ENCODE data around the gene SHISA5. TPM values are rescaled to one million over a fixed set of nuclear protein-coding genes. Genes with fewer than 3 reads are reported as not detected.

The SHISA5 gene
- total and polyA plus RNA-seq, 10 of the 15 experiments (the other 5 are each of a cell fraction or from before 2014, with no cell fraction given): 17.1 to 148 (median 67.3) TPM

- no peak for TF ChIP-seq CUX1 (IDR thresholded peaks at IDR 0.05; ENCODE audit: insufficient replicate concordance, low read depth, low read length)
- peak; percentile 54; the same call in 1 of the 2 replicates for TF ChIP-seq NFIC (IDR thresholded peaks at IDR 0.05; ENCODE audit: low read depth, low read length)
- TF ChIP-seq TBL1XR1 (IDR thresholded peaks at IDR 0.05; ENCODE audit: low read depth, low read length): peak; percentile 94
- TF ChIP-seq HDAC6 (IDR thresholded peaks at IDR 0.05; ENCODE audit: unreplicated experiment): no peak
Observed at GRCh38 chr3:48472923-48473616, 30.9 kb downstream of the SHISA5 start (continued).

GRCh38 chr3:48472673-48472922, 31.4 kb downstream of the SHISA5 start:
- H3K4me1 ChIP-seq (ENCODE audit: control insufficient read depth, insufficient read depth, low read length): peaks cover 35% of the 10 kb centered on the region
- peak overlapping the region; percentile 51 for H2AFZ ChIP-seq (ENCODE audit: control insufficient read depth, low read depth, low read length)
- POLR2A ChIA-PET: interaction anchor here (0.6 to 10.0 kb wide), 13 partner anchors 9 to 1489 kb away, joined by 3 to 91 read pairs (median 5); partner anchors contain the start of genes ATRIP, CCDC51, PFKFB4 and SHISA5
- no peak for FAIRE-seq
- SMC1A ChIA-PET (ENCODE audit: uncharacterized antibody, unreplicated experiment): interaction anchor here (0.6 to 3.4 kb wide), 10 partner anchors 15 to 77 kb away, joined by 3 to 18 read pairs (median 5); partner anchors contain the start of genes CCDC51 and TMA7
- peak overlapping the region; percentile 100 for H3K27ac ChIP-seq (ENCODE audit: control insufficient read depth, insufficient read depth)
- TSS peak; percentile 91 for BruUV-seq (replicated peaks)
- intact Hi-C loops (cut with micrococcal nuclease; ENCODE audit: unreplicated experiment): no loop called here
- RAD21 ChIA-PET (ENCODE audit: unreplicated experiment): interaction anchor here (0.9 to 2.4 kb wide), 12 partner anchors 26 to 232 kb away, joined by 3 to 23 read pairs (median 5); partner anchors contain the start of genes ATRIP, CCDC51, PFKFB4 and TMA7
- ATAC-seq: peak; percentile 34
- in situ Hi-C loops (cut with MboI): no loop called here
- H3K9ac ChIP-seq (ENCODE audit: control insufficient read depth, insufficient read depth, low read length): peak overlapping the region; percentile 99
- no peaks in the 10 kb centered on the region for H3K27me3 ChIP-seq (replicated peaks in 1 of 2; ENCODE audit: control insufficient read depth in 2 of 2, insufficient read depth in 2 of 2, low read length in 1 of 2)
- H3K9me3 ChIP-seq (replicated peaks; ENCODE audit: control insufficient read depth, insufficient read depth, low read length): no peaks in the 10 kb centered on the region
- H3K4me3 ChIP-seq: peak overlapping the region; percentile 71
- peaks cover 3 to 8% of the 10 kb centered on the region in 2 experiments; a peak in 3 of 4 replicates for H3K36me3 ChIP-seq (ENCODE audit: control insufficient read depth in 2 of 2, insufficient read depth in 2 of 2, low read length in 1 of 2)
- peaks cover 47% of the 10 kb centered on the region for H3K79me2 ChIP-seq (ENCODE audit: control insufficient read depth, insufficient read depth, low read length)
- CTCF ChIA-PET: interaction anchor here (0.9 to 3.1 kb wide), 14 partner anchors 10 to 162 kb away, joined by 3 to 37 read pairs (median 5); partner anchors contain the start of genes CCDC51, PFKFB4, SHISA5 and SLC26A6
- no peak for DNase-seq (ENCODE audit: low read depth, low spot score)
- no peaks in the 10 kb centered on the region for H4K20me1 ChIP-seq (ENCODE audit: control insufficient read depth, insufficient read depth)
- H3K4me2 ChIP-seq (ENCODE audit: control insufficient read depth, insufficient read depth): peak overlapping the region; percentile 97
- 2% methylated on average over 5 of the region's 5 CpGs for WGBS (ENCODE audit: insufficient coverage, insufficient replicate concordance, low lambda C conversion rate, missing lambda C conversion rate)
- TF ChIP-seq SRF (IDR thresholded peaks at IDR 0.05; ENCODE audit: low read depth in 2 of 2, low read length in 2 of 2) (no peak), NFYB (IDR thresholded peaks at IDR 0.05; ENCODE audit: insufficient read depth, low read depth, low read length) (no peak), SUPT20H (IDR thresholded peaks at IDR 0.05; ENCODE audit: borderline replicate concordance, control insufficient read depth, low read depth, low read length) (no peak), RAD51 (IDR thresholded peaks at IDR 0.05) (no peak), ESRRA (IDR thresholded peaks at IDR 0.05; ENCODE audit: low read length) (no peak), SMAD1 (IDR thresholded peaks at IDR 0.05; ENCODE audit: low read depth, partially characterized antibody) (peak; percentile 38), MEF2B (IDR thresholded peaks at IDR 0.05; ENCODE audit: partially characterized antibody, poor library complexity, severe bottlenecking) (no peak), PML (IDR thresholded peaks at IDR 0.05; ENCODE audit: low read length) (no peak), MTA2 (IDR thresholded peaks at IDR 0.05; ENCODE audit: low read depth) (no peak), SUZ12 (IDR thresholded peaks at IDR 0.05; ENCODE audit: unreplicated experiment) (no peak), FOXK2 (IDR thresholded peaks at IDR 0.05) (no peak), POLR2A (IDR thresholded peaks at IDR 0.05; ENCODE audit: low read depth, low read length) (no peak)
- TF ChIP-seq, protein P1, sequence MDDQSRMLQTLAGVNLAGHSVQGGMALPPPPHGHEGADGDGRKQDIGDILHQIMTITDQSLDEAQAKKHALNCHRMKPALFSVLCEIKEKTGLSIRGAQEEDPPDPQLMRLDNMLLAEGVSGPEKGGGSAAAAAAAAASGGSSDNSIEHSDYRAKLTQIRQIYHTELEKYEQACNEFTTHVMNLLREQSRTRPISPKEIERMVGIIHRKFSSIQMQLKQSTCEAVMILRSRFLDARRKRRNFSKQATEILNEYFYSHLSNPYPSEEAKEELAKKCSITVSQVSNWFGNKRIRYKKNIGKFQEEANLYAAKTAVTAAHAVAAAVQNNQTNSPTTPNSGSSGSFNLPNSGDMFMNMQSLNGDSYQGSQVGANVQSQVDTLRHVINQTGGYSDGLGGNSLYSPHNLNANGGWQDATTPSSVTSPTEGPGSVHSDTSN (IDR thresholded peaks at IDR 0.05; ENCODE audit: insufficient replicate concordance, low read depth, low read length): no peak
